ENCODE data around the gene MAPK10.

MAPK10 gene

DNA sequence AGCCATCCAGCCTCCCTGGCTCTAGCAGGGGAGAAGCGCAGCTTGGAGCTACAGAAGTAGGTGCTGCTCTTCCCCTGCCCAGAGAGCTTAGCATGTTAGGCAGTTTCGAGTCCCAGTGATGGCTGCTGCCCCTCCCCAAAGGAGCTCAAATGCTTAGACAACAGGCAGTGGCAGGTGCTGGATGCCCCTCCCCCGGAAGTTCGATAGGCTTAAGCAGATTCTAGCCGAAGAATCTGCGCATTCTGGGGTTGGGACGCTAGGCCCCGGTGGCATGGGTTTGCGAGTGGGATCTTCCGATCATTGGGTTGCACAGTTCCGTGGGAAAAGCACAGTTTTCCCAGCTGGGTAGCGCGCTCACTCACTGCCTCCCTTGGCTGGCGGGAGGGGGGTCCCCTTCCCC is 117.2 kb downstream of the MAPK10 start:
- H4K12ac ChIP-seq (ENCODE audit: low read depth, low read length): no peak overlapping the region
- no peak overlapping the region for H2BK5ac ChIP-seq (ENCODE audit: low read depth, low read length, poor library complexity)
- H3K36me3 ChIP-seq (ENCODE audit: control insufficient read depth in 1 of 2, insufficient read depth in 2 of 2, low read length in 2 of 2): no peaks in the 10 kb centered on the region
- H3K18ac ChIP-seq (ENCODE audit: low read length): no peak overlapping the region
- H3K4me1 ChIP-seq (ENCODE audit: control insufficient read depth in 1 of 2, insufficient read depth in 2 of 2, low read length in 2 of 2): no peaks in the 10 kb centered on the region
- H3K9me3 ChIP-seq (ENCODE audit: insufficient read depth, low read depth, low read length): no peaks in the 10 kb centered on the region
- H3K27me3 ChIP-seq (ENCODE audit: insufficient read depth, low read length): no peaks in the 10 kb centered on the region
- no peak overlapping the region for H3K9ac ChIP-seq (ENCODE audit: low read length)
- H3K14ac ChIP-seq (ENCODE audit: low read length): no peak overlapping the region
- H3K4me3 ChIP-seq (ENCODE audit: low read depth, low read length): no peak overlapping the region
- H4K91ac ChIP-seq (ENCODE audit: low read depth, low read length): no peak overlapping the region
- no peaks in the 10 kb centered on the region for H3K79me2 ChIP-seq (ENCODE audit: control insufficient read depth, insufficient read depth, low read length, poor library complexity)
- H2BK12ac ChIP-seq (ENCODE audit: low read length): no peak overlapping the region
- no peak overlapping the region for H3K4me2 ChIP-seq (ENCODE audit: low read length)
- H3K27ac ChIP-seq (ENCODE audit: low read depth, low read length): no peak overlapping the region
- H3K4ac ChIP-seq (ENCODE audit: low read depth, low read length): no peak overlapping the region
- no peaks in the 10 kb centered on the region for H3K79me1 ChIP-seq (ENCODE audit: low read length)
- no peak overlapping the region for H4K8ac ChIP-seq (ENCODE audit: low read depth, low read length)
- no peak overlapping the region for H2BK120ac ChIP-seq (ENCODE audit: insufficient read depth, low read length, poor library complexity)
- H3K23ac ChIP-seq (ENCODE audit: low read length): no peak overlapping the region
- no peak for DNase-seq
- H2AFZ ChIP-seq (ENCODE audit: insufficient read depth, low read length, poor library complexity): no peak overlapping the region
- H2AK5ac ChIP-seq (ENCODE audit: low read length): no peak overlapping the region
- no CpG with 5 or more reads among the region's 14 CpGs for WGBS (ENCODE audit: extremely low coverage, insufficient coverage, insufficient read length)

DNA sequence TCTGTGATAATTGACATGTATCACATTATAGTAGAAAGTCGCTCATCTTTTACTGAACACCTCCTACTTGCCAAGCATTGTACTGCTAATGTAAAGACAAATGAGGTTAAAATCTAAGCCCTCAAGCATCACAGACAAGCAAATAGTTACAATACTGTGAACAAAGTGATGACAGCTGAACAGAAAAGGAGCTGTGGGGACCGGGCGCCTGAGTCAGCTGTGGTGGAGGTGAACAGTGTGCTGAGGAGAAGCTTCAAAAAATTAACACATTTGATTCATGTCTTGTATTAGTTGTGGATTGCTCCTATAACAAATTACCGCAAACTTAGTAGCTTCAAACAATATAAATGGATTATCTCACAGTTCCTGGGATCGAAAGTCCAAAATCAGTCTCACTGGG is 124.3 kb downstream of the MAPK10 start:
- no peak overlapping the region for H3K27ac ChIP-seq (ENCODE audit: low read depth, low read length)
- H3K79me2 ChIP-seq (ENCODE audit: control insufficient read depth, insufficient read depth, low read length, poor library complexity): no peaks in the 10 kb centered on the region
- no peaks in the 10 kb centered on the region for H3K79me1 ChIP-seq (ENCODE audit: low read length)
- no peak overlapping the region for H3K4ac ChIP-seq (ENCODE audit: low read depth, low read length)
- no peak overlapping the region for H2BK120ac ChIP-seq (ENCODE audit: insufficient read depth, low read length, poor library complexity)
- no peak overlapping the region for H2AK5ac ChIP-seq (ENCODE audit: low read length)
- H2BK5ac ChIP-seq (ENCODE audit: low read depth, low read length, poor library complexity): no peak overlapping the region
- no peak overlapping the region for H4K8ac ChIP-seq (ENCODE audit: low read depth, low read length)
- no peak overlapping the region for H3K18ac ChIP-seq (ENCODE audit: low read length)
- H2BK12ac ChIP-seq (ENCODE audit: low read length): no peak overlapping the region
- peaks cover 0 to 3% of the 10 kb centered on the region in 2 experiments for H3K4me1 ChIP-seq (ENCODE audit: control insufficient read depth in 1 of 2, insufficient read depth in 2 of 2, low read length in 2 of 2)
- no peaks in the 10 kb centered on the region for H3K36me3 ChIP-seq (ENCODE audit: control insufficient read depth in 1 of 2, insufficient read depth in 2 of 2, low read length in 2 of 2)
- H3K23ac ChIP-seq (ENCODE audit: low read length): no peak overlapping the region
- H3K9ac ChIP-seq (ENCODE audit: low read length): no peak overlapping the region
- H4K12ac ChIP-seq (ENCODE audit: low read depth, low read length): no peak overlapping the region
- no peak overlapping the region for H3K4me2 ChIP-seq (ENCODE audit: low read length)
- H2AFZ ChIP-seq (ENCODE audit: insufficient read depth, low read length, poor library complexity): no peak overlapping the region
- DNase-seq: no peak
- H3K14ac ChIP-seq (ENCODE audit: low read length): no peak overlapping the region
- no peak overlapping the region for H4K91ac ChIP-seq (ENCODE audit: low read depth, low read length)
- H3K27me3 ChIP-seq (ENCODE audit: insufficient read depth, low read length): no peaks in the 10 kb centered on the region
- H3K4me3 ChIP-seq (ENCODE audit: low read depth, low read length): no peak overlapping the region
- no peaks in the 10 kb centered on the region for H3K9me3 ChIP-seq (ENCODE audit: insufficient read depth, low read depth, low read length)
- no CpG with 5 or more reads among the region's 5 CpGs for WGBS (ENCODE audit: extremely low coverage, insufficient coverage, insufficient read length)

- no peak overlapping the region for H2AK5ac ChIP-seq (ENCODE audit: low read length)
- H3K23ac ChIP-seq (ENCODE audit: low read length): no peak overlapping the region
- no peak overlapping the region for H3K4ac ChIP-seq (ENCODE audit: low read depth, low read length)
- H3K4me2 ChIP-seq (ENCODE audit: low read length): no peak overlapping the region
- H3K18ac ChIP-seq (ENCODE audit: low read length): no peak overlapping the region
- H4K91ac ChIP-seq (ENCODE audit: low read depth, low read length): no peak overlapping the region
- H2BK12ac ChIP-seq (ENCODE audit: low read length): no peak overlapping the region
- DNase-seq: peak; percentile 56 to 87
- no peaks in the 10 kb centered on the region for H3K36me3 ChIP-seq (ENCODE audit: control insufficient read depth in 1 of 2, insufficient read depth in 2 of 2, low read length in 2 of 2)
- no peak overlapping the region for H3K9ac ChIP-seq (ENCODE audit: low read length)
- H3K79me1 ChIP-seq (ENCODE audit: low read length): no peaks in the 10 kb centered on the region
- H3K9me3 ChIP-seq (ENCODE audit: insufficient read depth, low read depth, low read length): no peaks in the 10 kb centered on the region
- H4K8ac ChIP-seq (ENCODE audit: low read depth, low read length): no peak overlapping the region
- no peak overlapping the region for H3K14ac ChIP-seq (ENCODE audit: low read length)
- no peak overlapping the region for H3K4me3 ChIP-seq (ENCODE audit: low read depth, low read length)
- H3K27me3 ChIP-seq (ENCODE audit: insufficient read depth, low read length): no peaks in the 10 kb centered on the region
- no peaks in the 10 kb centered on the region for H3K79me2 ChIP-seq (ENCODE audit: control insufficient read depth, insufficient read depth, low read length, poor library complexity)
- no peak overlapping the region for H4K12ac ChIP-seq (ENCODE audit: low read depth, low read length)
- whole genome bisulfite sequencing (ENCODE audit: extremely low coverage, insufficient coverage, insufficient read length): no CpG with 5 or more reads among the region's 1 CpG
- H3K4me1 ChIP-seq (ENCODE audit: control insufficient read depth in 1 of 2, insufficient read depth in 2 of 2, low read length in 2 of 2): peaks cover 0 to 3% of the 10 kb centered on the region in 2 experiments
- no peak overlapping the region for H3K27ac ChIP-seq (ENCODE audit: low read depth, low read length)
- H2BK120ac ChIP-seq (ENCODE audit: insufficient read depth, low read length, poor library complexity): no peak overlapping the region
- no peak overlapping the region for H2BK5ac ChIP-seq (ENCODE audit: low read depth, low read length, poor library complexity)
- H2AFZ ChIP-seq (ENCODE audit: insufficient read depth, low read length, poor library complexity): no peak overlapping the region
Measured at GRCh38 chr4:86233681-86234080, 126.2 kb downstream of the MAPK10 start.

DNA sequence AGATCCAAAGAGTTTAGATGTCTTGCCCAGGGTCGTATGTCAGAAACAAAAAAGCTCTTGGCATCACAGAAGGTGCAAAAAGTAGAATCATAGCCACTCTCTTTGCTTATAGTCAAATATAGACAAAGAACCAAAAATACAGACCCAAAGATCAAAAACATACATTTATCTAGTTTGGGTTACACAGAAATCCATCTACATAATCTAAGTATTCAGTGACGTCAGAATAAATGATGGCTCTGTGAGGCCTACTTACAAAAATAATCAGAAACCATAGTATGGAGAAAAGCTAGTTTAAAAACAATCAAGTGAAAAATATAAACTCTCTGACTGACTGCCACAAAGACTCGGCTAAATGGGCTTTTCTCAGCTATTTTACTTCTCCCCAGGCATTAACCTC is 126.8 kb downstream of the MAPK10 start:
- H3K9me3 ChIP-seq (ENCODE audit: insufficient read depth, low read depth, low read length): no peaks in the 10 kb centered on the region
- H2BK12ac ChIP-seq (ENCODE audit: low read length): no peak overlapping the region
- no peak overlapping the region for H3K4ac ChIP-seq (ENCODE audit: low read depth, low read length)
- H2BK120ac ChIP-seq (ENCODE audit: insufficient read depth, low read length, poor library complexity): no peak overlapping the region
- H3K9ac ChIP-seq (ENCODE audit: low read length): no peak overlapping the region
- no peak overlapping the region for H3K4me2 ChIP-seq (ENCODE audit: low read length)
- no peaks in the 10 kb centered on the region for H3K27me3 ChIP-seq (ENCODE audit: insufficient read depth, low read length)
- no peaks in the 10 kb centered on the region for H3K79me2 ChIP-seq (ENCODE audit: control insufficient read depth, insufficient read depth, low read length, poor library complexity)
- no peaks in the 10 kb centered on the region for H3K36me3 ChIP-seq (ENCODE audit: control insufficient read depth in 1 of 2, insufficient read depth in 2 of 2, low read length in 2 of 2)
- no CpG with 5 or more reads among the region's 3 CpGs for WGBS (ENCODE audit: extremely low coverage, insufficient coverage, insufficient read length)
- H4K8ac ChIP-seq (ENCODE audit: low read depth, low read length): no peak overlapping the region
- H2BK5ac ChIP-seq (ENCODE audit: low read depth, low read length, poor library complexity): no peak overlapping the region
- H3K79me1 ChIP-seq (ENCODE audit: low read length): no peaks in the 10 kb centered on the region
- H2AK5ac ChIP-seq (ENCODE audit: low read length): no peak overlapping the region
- no peak overlapping the region for H3K23ac ChIP-seq (ENCODE audit: low read length)
- H3K14ac ChIP-seq (ENCODE audit: low read length): no peak overlapping the region
- peaks cover 0 to 3% of the 10 kb centered on the region in 2 experiments for H3K4me1 ChIP-seq (ENCODE audit: control insufficient read depth in 1 of 2, insufficient read depth in 2 of 2, low read length in 2 of 2)
- H4K91ac ChIP-seq (ENCODE audit: low read depth, low read length): no peak overlapping the region
- DNase-seq: no peak
- no peak overlapping the region for H3K4me3 ChIP-seq (ENCODE audit: low read depth, low read length)
- no peak overlapping the region for H3K27ac ChIP-seq (ENCODE audit: low read depth, low read length)
- no peak overlapping the region for H3K18ac ChIP-seq (ENCODE audit: low read length)
- no peak overlapping the region for H2AFZ ChIP-seq (ENCODE audit: insufficient read depth, low read length, poor library complexity)
- no peak overlapping the region for H4K12ac ChIP-seq (ENCODE audit: low read depth, low read length)
